Ovary (tissue), 9 donors: ENCODE data around the gene JARID2. TPM values are rescaled to one million over a fixed set of nuclear protein-coding genes. Genes with fewer than 3 reads are reported as not detected.
"Not testable (repeated sequence)": the region's sequence is repeated elsewhere in the genome, so short reads cannot be mapped to it uniquely, and the experiment has no call there.

ENCODE experiments used
- DNase-seq, 5 donors: peaks; one replicate each; pipeline ENCODE4 v3.0.0-alpha.2; 2019 to 2020
- H3K27ac ChIP-seq, 2 donors: fragments of 200-600 bp; one replicate each; pipeline versions ENCODE4 v1.5.1 to v1.8.0; 2019 to 2022
- H3K27me3 ChIP-seq: fragments of 200-600 bp; one replicate; pipeline ENCODE4 v1.8.0; 2022
- H3K36me3 ChIP-seq: fragments of 200-600 bp; sonication (generic); one replicate; pipeline ENCODE4 v1.5.1; 2019
- H3K4me1 ChIP-seq: one replicate; pipeline ENCODE4 v1.8.1; 2013; ENCODE audit warnings: mild to moderate bottlenecking, moderate library complexity; ENCODE audit not compliant: insufficient read depth
- H3K4me3 ChIP-seq: fragments of 200-600 bp; sonication (generic); one replicate; pipeline ENCODE4 v1.5.1; 2017
- H3K9me3 ChIP-seq, 2 donors: fragments of 200-600 bp in 1 of 2; sonication (generic) in 1 of 2; one replicate each; pipeline versions ENCODE4 v1.5.1 to v1.8.1; 2013 to 2019; ENCODE audit warnings: mild to moderate bottlenecking in 1 of 2, moderate library complexity in 1 of 2
- CTCF ChIP-seq, 3 donors: fragments of 450-650 bp in 2 of 3; fragments of 200-600 bp in 1 of 3; IDR thresholded peaks; one replicate each; pipeline versions ENCODE4 v1.5.1 to v1.8.0; 2016 to 2022; ENCODE audit warnings: antibody characterized with exemption in 3 of 3, mild to moderate bottlenecking in 1 of 3
- EP300 ChIP-seq: sonication (generic); formaldehyde crosslinking; IDR thresholded peaks from one replicate; pipeline ENCODE4 v1.6.1; 2017; ENCODE audit warnings: antibody characterized with exemption
- POLR2A ChIP-seq: fragments of 450-650 bp; IDR thresholded peaks from one replicate; pipeline ENCODE4 v1.6.1; 2017; ENCODE audit warnings: antibody characterized with exemption, mild to moderate bottlenecking, moderate library complexity
- WGBS, 3 donors: extraction: QIAGEN DNeasy Blood & Tissue Kit in 1 of 3; methylation state at CpG; one replicate each; pipeline versions ENCODE4 v1.1.5 to v1.1.7; 2013 to 2017; 5-methylcytosine and 5-hydroxymethylcytosine counted together
- intact Hi-C, 4 donors: fragments of 100-400 bp; cut with DNase I; formaldehyde crosslinking; loops; one replicate each; pipeline versions ENCODE4 v1.11.0 to v1.15.1; 2022 to 2023
- polyA plus RNA-seq, 2 donors: library from polyadenylated mRNA; stranded (reverse); fragments of 200-250 nt in 1 of 2; fragments of 350-450 nt in 1 of 2; fragmentation: Illumina TruSeq in 1 of 2; extraction: RNeasy Lipid Tissue Mini Kit (QIAGEN cat#74804) in 1 of 2; gene quantifications; one replicate each; pipeline ENCODE4 v1.2.3, GENCODE V29; 2013 to 2014
- total RNA-seq, 7 donors: library from RNA; depleted of rRNA in 2 of 7; stranded (reverse); fragments of >200 nt in 2 of 7; fragmentation: NEBNext Ultra II Directional in 3 of 7; extraction: Animal tissue kit (Norgen Biotek cat#: 25700) in 3 of 7; gene quantifications; one replicate each; pipeline versions ENCODE4 v1.1.0 to v1.2.4, GENCODE V29; 2016 to 2023
- donor health status: DM: no; HTN: no; CAD: no; lungs with moderate emphysema.
- donor health status: DM: no; HTN: no; CAD: no.
- donor health status: Bipolar disorder and iron deficiency.
- donor health status: DM: yes; HTN: yes; CAD: no.
- donor health status: DM: no; HTN: no; CAD: no.
- donor health status: DM: yes; HTN: yes; CAD: no.

The JARID2 gene
- total and polyA plus RNA-seq, 9 donors, result 4.5 to 17.4 (median 8.7) TPM

GRCh38 chr6:15411766-15412165 lies 165.9 kb downstream of the JARID2 start:
- H3K4me1 ChIP-seq, result peaks cover 6% of the 10 kb centered on the region
- H3K4me3 ChIP-seq, result no peak overlapping the region
- H3K27ac ChIP-seq, result no peak overlapping the region
- no peaks in the 10 kb centered on the region for H3K27me3 ChIP-seq
- intact Hi-C loops, result no loop called here
- DNase-seq, result no peak
- no peak for TF ChIP-seq POLR2A
- no peak for TF ChIP-seq CTCF (IDR thresholded peaks at IDR 0.05)
- TF ChIP-seq EP300, result no peak
- no peaks in the 10 kb centered on the region for H3K36me3 ChIP-seq
- H3K9me3 ChIP-seq, result no peaks in the 10 kb centered on the region
- WGBS, 3 donors, result 85 to 88% (median 87%) methylated on average over 2 of the region's 2 CpGs

GRCh38 chr6:15412767-15413166 lies 166.9 kb downstream of the JARID2 start:
- WGBS, 3 donors, result 79 to 80% (median 80%) methylated on average over 9 of the region's 9 CpGs
- no peak for DNase-seq
- H3K9me3 ChIP-seq, result no peaks in the 10 kb centered on the region
- H3K36me3 ChIP-seq, result no peaks in the 10 kb centered on the region
- H3K27ac ChIP-seq, result no peak overlapping the region
- H3K4me3 ChIP-seq, result no peak overlapping the region
- no peaks in the 10 kb centered on the region for H3K27me3 ChIP-seq
- TF ChIP-seq POLR2A (no peak), EP300 (no peak), CTCF (IDR thresholded peaks at IDR 0.05) (no peak)
- intact Hi-C loops, result no loop called here
- H3K4me1 ChIP-seq, result peaks cover 6% of the 10 kb centered on the region

GRCh38 chr6:15413466-15414234 lies 167.8 kb downstream of the JARID2 start:
- H3K4me3 ChIP-seq, result no peak overlapping the region
- H3K36me3 ChIP-seq, result no peaks in the 10 kb centered on the region
- H3K4me1 ChIP-seq, result peaks cover 6% of the 10 kb centered on the region
- no peak for DNase-seq
- H3K9me3 ChIP-seq, result no peaks in the 10 kb centered on the region
- 19 to 32% (median 21%) methylated on average over 6 of the region's 6 CpGs for WGBS, 3 donors
- intact Hi-C loops, result no loop called here
- H3K27me3 ChIP-seq, result no peaks in the 10 kb centered on the region
- no peak overlapping the region for H3K27ac ChIP-seq
- TF ChIP-seq POLR2A (no peak), EP300 (no peak), CTCF (IDR thresholded peaks at IDR 0.05) (no peak)

GRCh38 chr6:15414235-15414612 lies 168.4 kb downstream of the JARID2 start:
- WGBS, 3 donors, result 9 to 35% (median 26%) methylated on average over 2 of the region's 2 CpGs
- TF ChIP-seq CTCF (IDR thresholded peaks at IDR 0.05), result no peak
- no peak for TF ChIP-seq POLR2A
- no peak for TF ChIP-seq EP300
- DNase-seq, result no peak
- intact Hi-C loops, result no loop called here
- Histone ChIP-seq H3K36me3 (no peaks in the 10 kb centered on the region), H3K27ac (no peak overlapping the region), H3K4me3 (no peak overlapping the region), H3K27me3 (no peaks in the 10 kb centered on the region), H3K4me1 (peaks cover 6% of the 10 kb centered on the region), H3K9me3 (no peaks in the 10 kb centered on the region)

- H3K9me3 ChIP-seq, H3K4me3 ChIP-seq, H3K27me3 ChIP-seq, DNase-seq, intact Hi-C loops, H3K27ac ChIP-seq, H3K36me3 ChIP-seq, H3K4me1 ChIP-seq: not testable (repeated sequence)
- 87 to 96% methylated on average over 6 to 29 of the region's 30 CpGs; no CpG with 5 or more reads in 1 of the 3 donors for WGBS, 3 donors
These were observed 169.8 kb downstream of the JARID2 start for GRCh38 chr6:15415622-15416021.
